DND-41 (cell line): ENCODE measurements around the gene SLC25A41.

Experiments used
- EZH2 ChIP-seq: IDR thresholded peaks from 3 replicates; pipeline ENCODE4 v1.6.1; 2012; ENCODE audit warnings: borderline replicate concordance, low read depth, mild to moderate bottlenecking, moderate library complexity, low read length, inconsistent platforms; ENCODE audit not compliant: severe bottlenecking
- TF ChIP-seq, protein P1 (sequence below): IDR thresholded peaks from 2 replicates; pipeline ENCODE4 v1.5.1; 2012; ENCODE audit warnings: borderline replicate concordance, low read length, moderate library complexity, mild to moderate bottlenecking; ENCODE audit not compliant: poor library complexity, severe bottlenecking; ENCODE audit errors: extremely low read depth

DNA sequence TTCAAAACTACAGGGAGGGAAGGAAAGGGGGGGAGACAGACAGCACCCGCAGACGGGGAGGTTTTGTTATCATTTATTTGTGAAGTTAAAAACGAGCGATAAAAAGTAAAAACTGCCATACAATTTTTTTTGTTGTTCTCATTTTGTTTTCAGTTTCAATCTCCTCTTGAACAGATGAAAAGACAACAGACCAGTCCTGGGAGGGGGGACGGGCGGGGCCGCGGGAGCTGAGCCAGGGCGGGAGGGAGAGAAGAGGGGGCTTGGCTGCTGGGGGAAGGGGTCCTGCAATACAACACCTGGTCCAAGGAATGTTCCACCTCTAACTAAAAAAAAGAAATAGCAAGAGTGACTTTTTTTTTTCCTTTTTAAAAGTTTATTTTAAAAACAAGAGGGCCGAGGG is 20.3 kb downstream of the SLC25A41 start:
- TF ChIP-seq, protein P1, sequence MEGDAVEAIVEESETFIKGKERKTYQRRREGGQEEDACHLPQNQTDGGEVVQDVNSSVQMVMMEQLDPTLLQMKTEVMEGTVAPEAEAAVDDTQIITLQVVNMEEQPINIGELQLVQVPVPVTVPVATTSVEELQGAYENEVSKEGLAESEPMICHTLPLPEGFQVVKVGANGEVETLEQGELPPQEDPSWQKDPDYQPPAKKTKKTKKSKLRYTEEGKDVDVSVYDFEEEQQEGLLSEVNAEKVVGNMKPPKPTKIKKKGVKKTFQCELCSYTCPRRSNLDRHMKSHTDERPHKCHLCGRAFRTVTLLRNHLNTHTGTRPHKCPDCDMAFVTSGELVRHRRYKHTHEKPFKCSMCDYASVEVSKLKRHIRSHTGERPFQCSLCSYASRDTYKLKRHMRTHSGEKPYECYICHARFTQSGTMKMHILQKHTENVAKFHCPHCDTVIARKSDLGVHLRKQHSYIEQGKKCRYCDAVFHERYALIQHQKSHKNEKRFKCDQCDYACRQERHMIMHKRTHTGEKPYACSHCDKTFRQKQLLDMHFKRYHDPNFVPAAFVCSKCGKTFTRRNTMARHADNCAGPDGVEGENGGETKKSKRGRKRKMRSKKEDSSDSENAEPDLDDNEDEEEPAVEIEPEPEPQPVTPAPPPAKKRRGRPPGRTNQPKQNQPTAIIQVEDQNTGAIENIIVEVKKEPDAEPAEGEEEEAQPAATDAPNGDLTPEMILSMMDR: no peak
- no peak for TF ChIP-seq EZH2
